Measurements from ENCODE around the gene EHMT1.

EHMT1 gene

DNA sequence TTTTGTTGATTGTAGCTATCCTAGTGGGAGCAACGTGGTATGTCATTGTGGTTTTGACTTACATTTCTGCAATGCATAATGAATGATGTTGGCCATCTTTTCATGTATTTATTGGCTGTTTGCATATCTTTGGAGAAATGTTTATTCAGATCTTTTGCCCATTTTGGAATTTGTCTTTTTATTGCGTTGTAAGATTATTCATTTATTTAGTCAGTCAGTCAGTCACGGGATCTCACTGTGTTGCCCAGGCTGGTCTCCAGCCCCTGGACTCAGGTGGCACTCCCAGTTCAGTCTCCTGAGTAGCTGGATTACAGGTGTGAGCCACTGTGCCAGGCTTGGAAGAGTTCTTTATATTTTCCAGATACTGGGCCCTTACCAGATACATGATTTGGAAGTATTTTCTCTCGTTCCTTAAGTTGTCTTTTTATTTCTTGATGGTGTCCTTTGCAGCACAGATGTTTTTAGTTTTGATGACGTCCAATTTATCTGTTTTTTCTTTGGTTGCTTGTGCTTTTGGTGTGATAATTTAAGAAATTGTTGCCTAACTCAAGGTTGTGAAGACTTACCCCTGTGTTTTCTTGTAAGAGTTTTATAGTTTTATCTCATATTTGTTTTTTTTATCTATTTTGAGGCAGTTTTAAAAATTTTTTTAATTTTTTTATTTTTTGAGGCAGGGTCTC is 67.1 kb downstream of the EHMT1 start:
- DNase-seq = peak; percentile 47
- Histone ChIP-seq H3K27ac (peak overlapping the region; percentile 6), H3K36me3 (replicated peaks) (no peaks in the 10 kb centered on the region), H3K4me3 (ENCODE audit: low read depth, low read length) (no peak overlapping the region), H3K27me3 (replicated peaks) (no peaks in the 10 kb centered on the region)
- in situ Hi-C loops (cut with HindIII; ENCODE audit: low pct_ligation_motif_present, low sequenced_read_pairs) = no loop called here
- TF ChIP-seq, protein P1, sequence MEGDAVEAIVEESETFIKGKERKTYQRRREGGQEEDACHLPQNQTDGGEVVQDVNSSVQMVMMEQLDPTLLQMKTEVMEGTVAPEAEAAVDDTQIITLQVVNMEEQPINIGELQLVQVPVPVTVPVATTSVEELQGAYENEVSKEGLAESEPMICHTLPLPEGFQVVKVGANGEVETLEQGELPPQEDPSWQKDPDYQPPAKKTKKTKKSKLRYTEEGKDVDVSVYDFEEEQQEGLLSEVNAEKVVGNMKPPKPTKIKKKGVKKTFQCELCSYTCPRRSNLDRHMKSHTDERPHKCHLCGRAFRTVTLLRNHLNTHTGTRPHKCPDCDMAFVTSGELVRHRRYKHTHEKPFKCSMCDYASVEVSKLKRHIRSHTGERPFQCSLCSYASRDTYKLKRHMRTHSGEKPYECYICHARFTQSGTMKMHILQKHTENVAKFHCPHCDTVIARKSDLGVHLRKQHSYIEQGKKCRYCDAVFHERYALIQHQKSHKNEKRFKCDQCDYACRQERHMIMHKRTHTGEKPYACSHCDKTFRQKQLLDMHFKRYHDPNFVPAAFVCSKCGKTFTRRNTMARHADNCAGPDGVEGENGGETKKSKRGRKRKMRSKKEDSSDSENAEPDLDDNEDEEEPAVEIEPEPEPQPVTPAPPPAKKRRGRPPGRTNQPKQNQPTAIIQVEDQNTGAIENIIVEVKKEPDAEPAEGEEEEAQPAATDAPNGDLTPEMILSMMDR (IDR thresholded peaks at IDR 0.05; ENCODE audit: low read depth, low read length, missing control alignments) = no peak

- Histone ChIP-seq H3K27ac (no peak overlapping the region), H3K27me3 (replicated peaks) (no peaks in the 10 kb centered on the region), H3K4me3 (ENCODE audit: low read depth, low read length) (no peak overlapping the region), H3K36me3 (replicated peaks) (no peaks in the 10 kb centered on the region)
- no peak for DNase-seq
- TF ChIP-seq, protein P1 (IDR thresholded peaks at IDR 0.05; ENCODE audit: low read depth, low read length, missing control alignments) = no peak
- in situ Hi-C loops (cut with HindIII; ENCODE audit: low pct_ligation_motif_present, low sequenced_read_pairs) = no loop called here
Observed at GRCh38 chr9:137688261-137688660, 69.5 kb downstream of the EHMT1 start.

GRCh38 chr9:137688725-137689124 is 69.9 kb downstream of the EHMT1 start:
- Histone ChIP-seq H3K36me3 (replicated peaks) (no peaks in the 10 kb centered on the region), H3K27ac (no peak overlapping the region), H3K4me3 (ENCODE audit: low read depth, low read length) (no peak overlapping the region), H3K27me3 (replicated peaks) (no peaks in the 10 kb centered on the region)
- in situ Hi-C loops (cut with HindIII; ENCODE audit: low pct_ligation_motif_present, low sequenced_read_pairs) = no loop called here
- TF ChIP-seq, protein P1 (IDR thresholded peaks at IDR 0.05; ENCODE audit: low read depth, low read length, missing control alignments) = no peak
- DNase-seq = no peak

DNA sequence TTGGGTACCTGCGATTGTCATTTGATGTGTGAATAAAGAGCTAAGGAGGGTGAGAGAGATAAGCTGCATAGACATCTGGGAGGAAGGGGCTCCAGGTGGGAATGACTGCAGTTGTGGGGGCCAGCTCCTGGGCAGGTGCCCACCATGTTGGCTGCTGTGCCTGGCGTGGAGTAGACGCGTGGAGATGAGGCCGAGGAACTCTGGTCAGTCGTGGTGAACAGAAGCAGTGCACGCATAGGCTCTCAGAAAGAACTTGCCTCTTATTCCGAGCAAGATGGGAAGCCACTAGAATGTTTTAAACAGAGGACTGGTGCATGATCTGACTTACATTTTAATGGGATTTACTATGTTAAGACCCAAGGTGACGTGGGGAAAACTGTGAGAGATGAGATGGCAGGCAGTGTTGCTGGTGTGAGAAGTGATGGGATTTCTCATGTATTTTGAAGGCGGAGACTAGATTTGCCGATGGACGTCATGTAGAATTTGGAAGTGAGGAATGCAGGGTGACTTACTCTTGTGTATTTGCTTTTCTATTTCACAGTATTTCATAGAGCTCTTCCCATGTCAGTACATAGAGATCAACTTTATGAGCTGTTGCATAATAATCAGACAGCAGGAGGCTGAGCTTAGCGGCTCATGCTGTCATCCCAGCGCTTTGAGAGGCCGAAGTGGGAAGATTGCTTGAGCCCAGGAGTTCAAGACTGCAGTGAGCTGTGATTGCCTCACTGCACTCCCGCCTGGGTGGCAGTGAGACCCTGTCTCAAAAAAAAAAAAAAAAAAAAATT is 71.1 kb downstream of the EHMT1 start:
- DNase-seq = peak; percentile 52
- Histone ChIP-seq H3K36me3 (replicated peaks) (no peaks in the 10 kb centered on the region), H3K4me3 (ENCODE audit: low read depth, low read length) (no peak overlapping the region), H3K27me3 (replicated peaks) (no peaks in the 10 kb centered on the region), H3K27ac (peak overlapping the region; percentile 52)
- in situ Hi-C loops (cut with HindIII; ENCODE audit: low pct_ligation_motif_present, low sequenced_read_pairs) = no loop called here
- TF ChIP-seq, protein P1 (IDR thresholded peaks at IDR 0.05; ENCODE audit: low read depth, low read length, missing control alignments) = no peak

DNA sequence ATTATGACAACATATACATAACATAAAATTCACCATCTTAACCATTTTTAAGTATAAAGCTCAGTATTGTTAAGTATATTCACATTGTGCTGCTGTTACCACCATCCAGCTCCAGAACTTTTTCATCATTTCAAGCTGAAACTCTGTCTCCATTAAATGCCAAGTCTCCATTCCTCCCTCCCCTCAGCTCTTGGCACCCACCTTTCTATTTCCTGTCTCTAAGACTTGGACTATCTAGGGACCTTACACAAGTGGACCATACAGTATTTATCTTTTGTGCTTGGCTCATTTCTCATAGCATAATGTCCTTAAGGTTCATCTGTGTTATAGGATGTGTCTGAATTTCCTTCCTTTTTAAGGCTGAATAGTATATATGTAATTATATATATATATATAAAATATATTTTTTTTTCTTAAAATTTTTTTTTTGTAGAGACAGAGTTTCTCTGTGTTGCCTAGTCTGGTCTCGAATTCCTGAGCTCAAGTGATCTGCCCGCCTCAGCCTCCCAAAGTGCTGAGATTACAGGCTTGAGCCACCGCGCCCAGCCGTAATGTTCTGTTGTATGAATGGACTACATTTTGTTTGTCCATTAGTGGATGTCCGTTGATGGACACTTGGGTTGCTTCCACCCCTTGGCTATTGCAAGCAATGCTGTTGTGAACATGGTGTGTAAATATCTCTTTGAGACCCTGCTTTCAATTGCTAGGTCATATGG is 72.3 kb downstream of the EHMT1 start:
- H3K27ac ChIP-seq = no peak overlapping the region
- H3K27me3 ChIP-seq (replicated peaks) = no peaks in the 10 kb centered on the region
- in situ Hi-C loops (cut with HindIII; ENCODE audit: low pct_ligation_motif_present, low sequenced_read_pairs) = no loop called here
- TF ChIP-seq, protein P1 (IDR thresholded peaks at IDR 0.05; ENCODE audit: low read depth, low read length, missing control alignments) = no peak
- no peak overlapping the region for H3K4me3 ChIP-seq (ENCODE audit: low read depth, low read length)
- H3K36me3 ChIP-seq (replicated peaks) = no peaks in the 10 kb centered on the region
- no peak for DNase-seq

Data from brain microvascular endothelial cell (primary cell).